ENCODE measurements around the gene ELFN1. TPM values are rescaled to one million over a fixed set of nuclear protein-coding genes. Genes with fewer than 3 reads are reported as not detected.

Gene ELFN1
- total RNA-seq, 2 donors from 2014 or later = 0.12 to 0.40 TPM

DNA sequence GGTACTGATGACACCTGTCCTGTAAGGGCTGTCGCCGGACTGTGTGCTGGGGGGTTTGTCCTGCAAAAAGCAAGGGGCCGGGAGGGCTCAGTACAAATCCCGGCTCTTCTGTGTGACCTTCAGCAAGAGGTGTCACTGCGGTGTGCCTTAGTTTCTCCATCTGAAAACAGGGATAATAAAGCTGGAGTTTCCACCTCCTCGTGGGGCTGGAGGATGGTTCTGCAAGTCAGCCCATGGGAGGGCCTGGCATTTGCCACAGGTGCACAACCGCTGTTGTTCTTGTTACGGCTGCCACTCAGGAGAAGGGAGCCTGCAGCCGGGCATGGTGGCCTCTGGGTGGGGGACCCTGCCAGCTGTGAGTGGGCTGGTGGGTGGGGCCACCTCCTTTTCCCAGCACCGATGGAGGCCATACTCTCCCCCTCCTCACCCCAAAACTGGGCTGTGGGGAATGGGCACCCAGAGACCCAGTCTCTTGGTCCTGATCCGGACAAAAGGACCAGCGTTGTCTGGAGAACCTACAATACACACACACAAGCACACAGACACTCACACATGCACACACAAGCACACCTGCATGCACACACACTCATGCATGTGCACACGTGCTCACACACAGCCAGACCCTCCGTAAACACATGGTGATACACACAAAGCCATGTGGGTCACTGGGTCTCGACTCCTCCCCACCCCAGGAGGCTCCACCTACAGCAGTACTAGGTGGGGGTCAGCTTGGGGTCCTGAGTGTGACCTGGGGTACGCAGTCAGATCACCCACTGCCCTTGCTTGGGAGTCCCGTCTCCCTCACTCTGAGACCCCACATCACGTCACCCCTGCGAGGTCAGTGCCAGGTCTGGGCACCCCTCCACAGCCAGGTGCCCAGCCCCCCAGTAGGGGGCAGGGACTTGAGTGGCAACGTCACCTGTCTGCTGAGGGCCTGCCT lies 34.1 kb downstream of the ELFN1 start:
- no peaks in the 10 kb centered on the region for H3K36me3 ChIP-seq
- no peaks in the 10 kb centered on the region for H3K9me3 ChIP-seq
- no peak overlapping the region for H3K9ac ChIP-seq (ENCODE audit: low read depth in 2 of 2, low read length in 2 of 2)
- intact Hi-C loops (cut with DNase I) = no loop called here
- no peaks in the 10 kb centered on the region for H3K4me1 ChIP-seq
- H3K4me3 ChIP-seq = no peak overlapping the region
- no peaks in the 10 kb centered on the region for H3K27me3 ChIP-seq
- TF ChIP-seq, protein P1, sequence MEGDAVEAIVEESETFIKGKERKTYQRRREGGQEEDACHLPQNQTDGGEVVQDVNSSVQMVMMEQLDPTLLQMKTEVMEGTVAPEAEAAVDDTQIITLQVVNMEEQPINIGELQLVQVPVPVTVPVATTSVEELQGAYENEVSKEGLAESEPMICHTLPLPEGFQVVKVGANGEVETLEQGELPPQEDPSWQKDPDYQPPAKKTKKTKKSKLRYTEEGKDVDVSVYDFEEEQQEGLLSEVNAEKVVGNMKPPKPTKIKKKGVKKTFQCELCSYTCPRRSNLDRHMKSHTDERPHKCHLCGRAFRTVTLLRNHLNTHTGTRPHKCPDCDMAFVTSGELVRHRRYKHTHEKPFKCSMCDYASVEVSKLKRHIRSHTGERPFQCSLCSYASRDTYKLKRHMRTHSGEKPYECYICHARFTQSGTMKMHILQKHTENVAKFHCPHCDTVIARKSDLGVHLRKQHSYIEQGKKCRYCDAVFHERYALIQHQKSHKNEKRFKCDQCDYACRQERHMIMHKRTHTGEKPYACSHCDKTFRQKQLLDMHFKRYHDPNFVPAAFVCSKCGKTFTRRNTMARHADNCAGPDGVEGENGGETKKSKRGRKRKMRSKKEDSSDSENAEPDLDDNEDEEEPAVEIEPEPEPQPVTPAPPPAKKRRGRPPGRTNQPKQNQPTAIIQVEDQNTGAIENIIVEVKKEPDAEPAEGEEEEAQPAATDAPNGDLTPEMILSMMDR (IDR thresholded peaks at IDR 0.05) = no peak
- no peak for DNase-seq
- no peak overlapping the region for H3K27ac ChIP-seq

DNA sequence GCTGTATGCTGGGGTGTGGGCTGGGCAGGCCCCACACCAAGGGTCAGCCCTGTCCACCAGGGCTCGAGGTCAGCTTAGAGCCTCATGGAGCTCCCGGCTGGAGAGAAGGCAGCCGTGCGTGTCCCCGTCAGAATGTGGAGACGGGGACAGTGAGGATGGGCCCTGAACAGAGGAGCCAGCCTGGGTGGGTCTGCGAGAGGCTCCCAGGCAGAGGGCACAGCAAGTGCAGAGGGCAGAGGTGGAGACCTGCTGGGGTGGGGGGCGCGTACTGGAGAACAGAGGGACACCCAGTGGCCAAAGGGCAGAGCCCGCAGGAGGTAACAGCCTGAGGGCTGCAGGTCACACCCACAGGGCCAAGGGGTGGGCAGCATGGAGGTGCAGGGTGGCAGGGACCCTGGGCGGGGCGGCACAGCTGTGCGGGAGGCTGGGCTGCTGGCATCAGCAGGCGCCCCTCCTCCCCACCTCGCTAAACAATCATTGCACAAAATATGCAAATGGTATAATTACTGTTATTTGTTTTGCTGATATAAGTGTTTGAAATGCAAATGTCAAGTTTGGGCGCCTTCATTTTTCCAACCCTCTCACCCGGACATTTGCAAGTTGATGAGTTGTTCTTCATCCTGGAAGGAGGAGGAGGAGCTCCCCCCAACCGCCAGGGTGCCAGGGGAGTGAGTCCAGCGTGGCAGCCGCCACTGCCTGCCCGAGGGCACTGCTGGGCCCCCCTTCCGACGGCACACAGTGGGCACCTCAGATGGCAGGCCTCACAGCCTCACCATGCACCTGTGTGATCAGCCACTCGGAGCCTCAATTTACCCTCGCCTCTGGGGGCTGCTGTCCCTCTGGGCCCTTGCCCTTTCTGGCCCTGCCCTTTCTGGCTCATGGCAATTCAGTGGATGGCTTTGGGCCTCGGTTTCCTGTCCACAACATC lies 35.0 kb downstream of the ELFN1 start:
- no peaks in the 10 kb centered on the region for H3K9me3 ChIP-seq
- no peaks in the 10 kb centered on the region for H3K4me1 ChIP-seq
- no peaks in the 10 kb centered on the region for H3K36me3 ChIP-seq
- no peak overlapping the region for H3K27ac ChIP-seq
- intact Hi-C loops (cut with DNase I) = no loop called here
- H3K27me3 ChIP-seq = no peaks in the 10 kb centered on the region
- TF ChIP-seq, protein P1 (IDR thresholded peaks at IDR 0.05) = no peak
- H3K9ac ChIP-seq (ENCODE audit: low read depth in 2 of 2, low read length in 2 of 2) = no peak overlapping the region
- H3K4me3 ChIP-seq = no peak overlapping the region
- DNase-seq = no peak

DNA sequence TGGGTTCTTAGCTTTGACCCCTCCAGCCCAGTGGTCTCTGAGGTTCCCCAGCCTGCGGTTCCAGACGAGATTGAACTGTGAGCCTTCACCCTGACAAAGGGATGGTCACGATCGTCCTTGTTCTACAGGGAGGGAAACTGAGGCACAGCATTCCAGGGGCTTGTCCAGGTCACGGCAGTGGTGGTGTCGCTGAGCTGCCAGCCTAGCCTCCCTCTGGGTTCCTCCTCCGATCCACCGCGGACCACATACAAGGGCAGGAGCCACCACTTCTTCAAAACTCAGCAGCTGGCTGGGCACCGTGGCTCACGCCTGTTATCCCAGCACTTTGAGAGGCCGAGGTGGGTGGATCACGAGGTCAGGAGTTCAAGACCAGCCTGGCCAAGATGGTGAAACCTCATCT lies 35.8 kb downstream of the ELFN1 start:
- intact Hi-C loops (cut with DNase I) = no loop called here
- Histone ChIP-seq H3K36me3 (no peaks in the 10 kb centered on the region), H3K4me3 (no peak overlapping the region), H3K4me1 (no peaks in the 10 kb centered on the region), H3K9me3 (no peaks in the 10 kb centered on the region), H3K9ac (ENCODE audit: low read depth in 2 of 2, low read length in 2 of 2) (no peak overlapping the region), H3K27ac (no peak overlapping the region), H3K27me3 (no peaks in the 10 kb centered on the region)
- TF ChIP-seq, protein P1 (IDR thresholded peaks at IDR 0.05) = no peak
- no peak for DNase-seq

DNA sequence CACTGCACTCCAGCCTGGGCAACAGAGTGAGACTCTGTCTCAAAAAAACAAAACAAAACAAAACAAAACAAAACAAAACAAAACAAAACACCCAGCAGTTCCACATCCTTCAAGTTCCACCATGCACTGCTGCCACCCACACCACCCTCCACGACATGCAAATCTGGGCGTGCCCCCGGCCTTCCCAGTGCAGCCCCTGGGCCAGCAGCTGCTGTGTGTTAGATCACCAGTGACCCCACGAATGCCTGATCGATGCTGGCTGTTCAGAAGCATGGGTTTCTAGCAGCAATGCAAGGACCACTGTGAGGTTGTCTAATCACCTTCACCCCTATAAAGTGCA lies 36.3 kb downstream of the ELFN1 start:
- no peak overlapping the region for H3K27ac ChIP-seq
- DNase-seq = no peak
- no peaks in the 10 kb centered on the region for H3K9me3 ChIP-seq
- H3K27me3 ChIP-seq = no peaks in the 10 kb centered on the region
- no peaks in the 10 kb centered on the region for H3K4me1 ChIP-seq
- intact Hi-C loops (cut with DNase I) = no loop called here
- H3K9ac ChIP-seq (ENCODE audit: low read depth in 2 of 2, low read length in 2 of 2) = no peak overlapping the region
- H3K4me3 ChIP-seq = no peak overlapping the region
- TF ChIP-seq, protein P1 (IDR thresholded peaks at IDR 0.05) = no peak
- H3K36me3 ChIP-seq = no peaks in the 10 kb centered on the region

DNA sequence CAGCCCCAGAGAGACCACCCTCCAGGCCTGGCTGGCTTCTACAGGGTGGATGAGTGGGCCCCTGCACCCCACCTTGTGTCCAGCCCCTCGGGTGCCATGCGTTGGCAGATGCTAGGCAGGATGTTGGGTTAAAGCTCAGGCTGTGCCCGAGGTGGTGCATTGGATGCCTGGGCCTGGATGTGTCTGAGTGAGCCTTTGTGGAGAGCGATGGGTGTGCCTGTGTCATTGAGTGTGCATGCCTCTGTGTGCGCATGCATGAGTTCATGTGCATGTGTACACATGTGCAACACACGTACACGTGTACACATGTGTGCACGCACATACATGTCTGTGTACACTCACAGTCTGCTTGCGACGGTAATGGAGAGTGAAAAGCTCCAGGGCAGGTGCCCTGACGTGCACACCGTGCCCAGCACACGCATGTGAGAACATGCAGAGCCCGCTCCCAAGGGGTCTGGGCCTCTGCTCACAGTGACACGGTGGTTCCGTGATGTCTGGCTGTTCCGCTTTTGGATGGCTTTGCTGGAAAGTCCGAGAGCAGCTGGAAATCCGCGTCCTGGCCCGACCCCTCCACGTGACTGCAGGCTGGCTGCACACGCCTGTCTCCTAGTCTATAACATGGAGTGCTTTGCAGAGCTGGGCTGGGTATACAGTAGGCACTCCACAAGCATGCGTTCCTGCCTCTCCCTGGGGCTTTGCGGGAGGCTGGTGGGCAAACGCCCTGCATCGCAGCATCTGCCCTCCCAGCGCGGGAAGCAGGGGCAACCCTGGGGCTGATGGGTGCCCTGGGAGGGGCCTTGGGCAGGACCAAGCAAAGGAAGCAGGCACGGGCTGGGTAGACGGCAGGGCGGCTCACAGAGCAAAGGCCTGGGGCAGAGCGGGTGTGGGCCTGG lies 36.9 kb downstream of the ELFN1 start:
- Histone ChIP-seq H3K9ac (ENCODE audit: low read depth in 2 of 2, low read length in 2 of 2) (no peak overlapping the region), H3K36me3 (no peaks in the 10 kb centered on the region), H3K4me1 (no peaks in the 10 kb centered on the region), H3K9me3 (no peaks in the 10 kb centered on the region), H3K27me3 (no peaks in the 10 kb centered on the region), H3K27ac (no peak overlapping the region), H3K4me3 (no peak overlapping the region)
- TF ChIP-seq, protein P1 (IDR thresholded peaks at IDR 0.05) = no peak
- DNase-seq = no peak
- intact Hi-C loops (cut with DNase I) = no loop called here

Data from colonic mucosa (tissue), 4 donors.